HTR-8/SVneo (cell line): ENCODE results near the gene LRMDA.

ENCODE experiments used
- DNase-seq: peaks from one replicate; pipeline ENCODE4 v3.0.0; 2011; ENCODE audit warnings: low spot score, mixed read lengths; ENCODE audit not compliant: insufficient read length
- FAIRE-seq: peaks from 2 replicates; lab custom pipeline; 2011; peaks lifted over from hg19 to GRCh38; lab: Jason Lieb, UNC

LRMDA gene

DNA sequence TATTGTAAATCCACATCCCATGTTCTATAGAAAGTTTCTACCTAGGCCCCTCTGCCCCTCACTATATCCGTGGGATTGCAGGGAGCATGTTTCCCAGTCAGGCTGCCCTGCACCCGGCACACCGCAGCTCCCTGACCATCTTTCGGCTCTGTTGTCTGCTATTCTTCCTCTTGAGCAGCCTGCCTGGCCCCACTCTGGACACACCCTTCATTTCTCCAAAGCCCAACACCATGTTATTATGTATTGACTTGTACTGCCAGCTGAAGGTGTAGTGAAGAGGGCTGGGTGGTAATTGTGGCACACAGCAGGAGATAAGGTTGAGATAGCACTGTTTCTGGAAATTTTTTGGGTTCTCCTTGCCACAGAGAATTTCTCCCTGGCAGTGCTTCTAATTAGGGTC lies 9.8 kb downstream of the LRMDA start:
- no peak for FAIRE-seq

DNA sequence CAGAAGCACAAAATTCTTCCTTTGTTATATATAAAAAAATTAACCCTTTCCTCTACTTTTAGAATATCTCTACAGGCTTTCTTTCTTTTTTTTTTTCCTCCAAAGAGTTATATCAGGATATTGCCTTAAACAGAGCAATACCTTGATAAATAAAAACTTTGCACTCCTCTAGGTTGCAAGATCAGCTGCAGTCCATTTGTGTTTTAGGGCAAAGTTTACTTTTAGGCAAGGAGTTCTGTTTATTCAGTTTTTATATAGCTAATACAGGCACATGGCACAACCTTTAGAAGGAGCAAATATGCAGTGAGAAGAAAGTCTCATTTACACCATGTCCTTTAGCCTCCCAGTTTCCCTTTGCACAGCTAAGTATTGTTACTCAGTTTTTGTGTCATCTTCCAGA lies 10.3 kb downstream of the LRMDA start:
- FAIRE-seq = no peak
- DNase-seq = no peak

More for the DNA sequence above, 9.8 kb downstream of the LRMDA start:
- DNase-seq = no peak

DNA sequence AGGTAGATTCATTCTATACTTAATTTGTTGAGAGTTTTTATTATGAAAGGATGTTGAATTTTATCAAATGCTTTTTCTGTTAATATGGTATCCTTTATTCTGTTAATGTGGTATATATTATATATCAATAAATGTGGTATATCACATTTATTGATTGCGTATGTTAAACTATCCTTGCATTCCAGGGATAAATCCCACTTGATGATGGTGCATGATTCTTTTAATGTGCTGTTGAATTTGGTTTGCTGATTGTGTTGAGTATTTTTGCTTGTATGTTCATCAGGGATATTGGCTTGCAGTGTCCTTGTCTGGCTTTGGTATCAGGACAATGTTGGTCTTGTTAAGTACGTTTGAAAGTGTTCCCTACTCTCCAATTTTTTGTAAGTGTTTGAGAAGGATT lies 11.9 kb downstream of the LRMDA start:
- FAIRE-seq = no peak
- no peak for DNase-seq

DNA sequence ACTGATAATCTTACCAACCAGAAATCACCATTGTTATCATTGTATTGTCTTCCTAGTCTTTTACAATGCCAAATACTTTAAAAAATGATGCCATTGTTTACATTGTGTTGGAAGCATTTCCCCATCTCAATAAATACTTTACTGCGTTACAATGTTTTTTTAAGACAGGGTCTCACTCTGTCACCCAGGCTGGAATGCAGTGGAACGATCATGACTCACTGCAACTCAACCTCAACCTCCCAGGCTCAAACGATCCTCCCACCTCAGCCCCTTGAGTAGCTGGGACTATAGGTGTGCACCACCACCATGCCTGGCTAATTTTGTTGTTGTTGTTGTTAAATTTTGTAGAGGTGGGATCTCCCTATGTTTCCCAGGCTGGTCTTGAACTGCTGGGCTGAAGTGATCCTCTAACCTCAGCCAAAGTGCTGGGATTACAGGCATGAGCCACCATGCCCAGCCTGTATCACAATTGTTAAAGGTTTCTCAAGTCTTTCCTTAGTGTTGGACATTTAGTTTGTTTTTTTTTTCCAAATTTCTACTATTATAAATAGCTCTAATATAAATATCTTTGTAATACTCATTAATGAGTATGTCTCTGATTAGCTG lies 13.5 kb downstream of the LRMDA start:
- DNase-seq (no peak), FAIRE-seq (peak; percentile 57)

DNA sequence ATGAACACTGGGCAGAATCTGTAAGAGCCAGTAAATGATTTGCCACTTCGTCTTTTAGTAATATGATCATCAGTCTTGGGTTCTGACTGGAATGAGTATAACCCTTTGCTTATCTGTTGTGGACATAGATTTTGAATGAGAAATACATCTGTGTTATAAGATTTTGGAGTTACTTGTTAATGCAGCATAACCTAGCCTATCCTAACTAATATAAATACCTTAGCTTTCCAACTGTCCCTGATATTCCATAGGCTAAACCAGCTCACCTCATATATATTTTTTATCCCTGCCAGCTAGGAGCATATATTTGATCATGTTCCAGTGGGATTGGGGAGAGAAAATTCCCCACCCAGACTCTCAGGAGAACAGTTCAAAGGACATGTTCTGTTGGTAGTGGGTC lies 15.1 kb downstream of the LRMDA start:
- FAIRE-seq = no peak

DNA sequence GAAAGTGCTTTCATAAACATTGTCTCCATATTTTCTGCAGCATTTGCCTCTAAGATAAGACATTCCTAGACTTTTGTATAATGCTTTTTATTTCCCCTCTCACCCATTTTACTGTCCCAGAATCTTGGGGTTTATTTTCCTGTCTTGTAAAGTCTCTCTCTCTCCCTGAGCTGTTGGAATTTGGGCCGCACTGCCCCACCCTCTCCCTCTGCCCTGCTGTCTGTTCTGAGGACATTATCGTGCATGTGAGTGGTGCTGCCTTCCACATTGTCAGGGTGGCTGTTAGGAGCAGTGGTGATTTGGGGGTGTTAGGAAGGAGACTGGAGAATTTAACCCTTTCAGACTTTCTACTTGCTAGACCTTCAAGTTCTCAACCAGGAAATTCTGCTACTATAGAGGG lies 16.7 kb downstream of the LRMDA start:
- FAIRE-seq = no peak

More for the DNA sequence above, 15.1 kb downstream of the LRMDA start:
- no peak for DNase-seq

DNA sequence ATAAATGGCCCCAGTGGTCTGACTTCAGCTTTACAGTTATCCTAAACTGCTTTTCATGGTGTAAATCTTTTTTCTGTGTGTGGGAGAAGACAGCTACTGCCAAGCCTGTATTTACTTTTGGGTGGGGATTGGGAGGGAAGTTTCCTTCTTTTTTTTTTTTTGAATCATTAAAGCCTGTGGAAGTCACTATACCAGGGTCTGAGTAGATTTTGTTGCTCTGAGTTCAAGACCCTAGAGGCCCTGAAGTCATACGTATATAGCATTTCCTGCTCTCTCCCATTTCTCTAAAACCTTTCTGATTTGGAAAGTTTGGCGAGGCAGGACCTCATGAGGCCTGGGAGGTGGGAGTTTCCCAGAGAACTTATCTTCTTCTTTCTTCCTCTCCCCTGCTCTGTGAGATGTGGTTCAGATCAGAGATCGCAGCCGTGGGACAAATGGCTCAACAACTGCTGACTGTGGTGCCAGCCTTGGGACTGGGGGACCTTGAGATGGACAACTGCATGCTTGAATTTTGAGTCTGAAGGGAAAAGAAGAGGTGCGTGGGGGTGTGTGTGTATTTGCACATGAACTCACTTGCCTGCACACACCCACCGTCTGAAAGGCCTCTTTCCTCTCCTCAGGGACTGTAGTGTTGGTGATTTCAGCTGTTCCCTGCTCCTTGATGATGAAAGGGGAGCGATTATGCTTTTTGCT lies 18.1 kb downstream of the LRMDA start:
- no peak for DNase-seq
- no peak for FAIRE-seq

More for the DNA sequence above, 16.7 kb downstream of the LRMDA start:
- DNase-seq = no peak

DNA sequence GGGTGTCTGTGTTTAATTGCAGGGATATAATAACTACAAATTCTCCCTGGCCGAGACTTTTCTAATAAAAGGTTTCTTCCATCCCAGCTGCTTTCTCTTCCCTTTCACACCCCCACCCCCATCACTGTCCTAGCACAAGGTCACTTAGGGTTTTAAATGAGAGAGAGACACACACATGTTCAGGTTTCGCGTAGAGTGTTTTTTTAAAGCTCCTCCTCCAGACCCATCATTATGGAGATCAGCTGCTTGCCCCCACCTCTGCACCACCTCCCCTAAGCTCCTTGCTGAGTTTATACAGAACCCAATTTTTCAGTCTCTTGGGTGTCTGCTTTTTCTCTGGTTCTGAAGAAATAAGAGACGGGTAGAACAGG lies 18.6 kb downstream of the LRMDA start:
- FAIRE-seq (no peak), DNase-seq (no peak)

DNA sequence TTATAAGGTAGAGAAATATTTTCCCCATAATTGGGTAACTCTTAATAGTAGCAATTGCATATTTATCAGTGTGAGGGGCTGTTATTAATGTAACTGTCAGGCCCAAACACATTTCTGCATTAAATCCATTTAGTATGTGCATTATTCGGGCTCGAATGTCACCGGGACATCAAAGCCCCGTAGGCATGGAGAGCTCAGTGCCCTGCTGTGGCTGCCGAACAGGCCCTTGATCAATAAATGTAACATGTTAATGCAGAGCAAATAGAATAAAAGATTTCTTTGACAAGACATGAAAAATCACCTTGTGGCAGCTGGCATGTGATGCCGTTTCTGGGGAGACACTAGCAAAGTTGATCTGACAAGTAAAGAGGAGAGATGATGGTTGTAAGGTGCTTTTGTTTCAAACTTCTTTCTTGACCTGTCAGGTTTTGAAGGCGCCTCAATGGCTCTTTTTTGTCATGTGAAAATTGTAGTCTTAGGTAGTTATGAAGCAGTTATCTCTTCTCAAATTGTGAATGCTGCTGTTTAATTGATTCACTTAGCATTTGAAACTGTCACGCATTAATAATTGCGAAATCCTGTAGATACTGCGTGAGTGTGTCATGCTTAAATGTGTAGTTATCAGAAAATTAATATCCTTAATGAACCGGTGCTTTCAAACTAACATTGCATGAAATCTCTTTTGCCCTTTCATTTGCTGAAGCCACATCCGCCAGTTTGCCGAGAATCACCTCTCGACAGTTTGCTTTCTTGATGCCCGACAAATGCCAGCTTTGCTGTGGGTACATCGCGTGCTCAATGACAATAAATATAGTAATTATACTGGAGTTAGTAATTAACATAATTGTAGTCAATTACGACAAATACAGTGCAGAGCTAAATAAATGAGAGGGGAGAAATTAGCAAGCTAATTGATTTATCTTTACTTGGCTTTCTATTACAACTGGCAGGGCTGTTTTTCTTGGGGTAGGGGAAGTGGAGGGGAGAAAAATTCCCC lies 19.5 kb downstream of the LRMDA start:
- no peak for FAIRE-seq
- DNase-seq = no peak

DNA sequence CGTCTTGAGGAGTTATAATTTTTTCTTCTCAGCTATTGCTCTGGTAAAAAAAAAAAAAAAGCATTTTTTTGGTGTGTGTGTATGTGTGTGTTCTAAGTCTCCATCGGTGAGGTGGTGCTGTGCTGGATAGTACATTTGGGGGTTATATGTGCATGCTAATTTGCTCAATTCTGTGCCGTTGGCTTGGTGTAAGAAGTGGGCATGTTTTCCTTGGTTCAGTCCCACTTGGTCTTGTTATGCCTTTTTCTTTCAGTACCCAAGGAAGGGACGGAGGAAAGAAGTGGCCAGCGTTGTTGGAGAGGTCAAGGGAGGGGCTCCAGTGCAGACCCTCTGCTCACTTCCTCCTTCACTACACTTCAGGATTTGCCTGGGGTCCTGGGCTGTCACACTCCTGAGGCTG lies 20.4 kb downstream of the LRMDA start:
- no peak for DNase-seq
- FAIRE-seq = no peak

DNA sequence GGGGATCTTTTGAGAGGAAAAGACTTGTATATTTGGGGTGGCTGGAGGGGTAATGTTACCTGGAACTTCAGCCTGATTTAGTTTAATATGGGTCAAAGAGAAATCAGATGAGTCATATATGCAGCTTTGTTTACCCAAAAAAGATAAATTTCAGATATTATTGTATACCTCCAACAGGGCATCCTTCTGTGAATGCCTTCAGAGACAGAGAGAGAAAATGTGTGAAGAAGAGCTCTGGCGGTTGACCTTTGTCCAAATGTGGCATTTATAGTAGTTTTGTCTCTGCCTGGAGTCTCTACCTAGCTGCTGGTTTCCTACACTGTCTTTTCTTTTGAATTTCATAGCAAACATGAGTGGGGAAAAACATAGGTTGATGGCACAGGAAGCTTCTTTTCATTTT lies 21.6 kb downstream of the LRMDA start:
- DNase-seq (no peak), FAIRE-seq (no peak)

DNA sequence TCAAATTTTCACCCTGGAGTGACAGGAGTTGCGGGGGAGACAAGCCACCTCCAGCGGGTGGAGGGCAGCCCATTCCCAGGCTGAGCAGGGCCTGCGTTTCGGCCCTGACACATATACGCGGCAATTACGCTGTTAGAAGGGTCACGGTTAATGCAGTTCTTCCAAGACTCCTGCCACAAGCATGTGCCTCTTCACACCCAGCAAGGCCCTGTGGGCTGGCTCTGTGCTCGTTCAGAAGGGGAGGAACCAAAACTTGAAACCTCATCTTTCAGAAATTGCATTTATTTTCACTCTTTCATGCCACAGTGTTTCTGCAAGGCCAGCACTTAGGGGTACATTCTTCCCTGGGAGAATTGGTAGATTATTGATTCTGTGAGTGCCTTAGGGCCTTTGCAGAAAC lies 24.7 kb downstream of the LRMDA start:
- DNase-seq (no peak), FAIRE-seq (no peak)

DNA sequence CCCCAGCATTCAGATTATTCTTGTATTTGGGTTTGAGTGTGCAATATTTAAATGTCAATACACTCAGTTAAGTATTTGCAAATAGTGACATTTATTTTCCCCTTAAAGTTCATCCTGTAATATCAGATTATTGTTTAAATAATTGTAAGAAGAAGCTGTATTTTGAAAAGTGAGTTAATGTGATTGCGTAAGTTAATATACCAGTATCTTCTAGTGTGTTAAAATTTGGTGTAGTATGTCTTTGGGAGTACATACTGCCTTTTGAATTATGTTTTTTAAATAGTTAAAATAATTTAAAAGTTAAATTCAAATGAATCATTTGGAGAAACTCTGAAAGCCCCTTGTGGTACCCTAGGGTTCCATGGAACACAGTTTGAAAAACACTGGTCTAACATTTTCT lies 28.6 kb downstream of the LRMDA start:
- no peak for FAIRE-seq
- DNase-seq = no peak

DNA sequence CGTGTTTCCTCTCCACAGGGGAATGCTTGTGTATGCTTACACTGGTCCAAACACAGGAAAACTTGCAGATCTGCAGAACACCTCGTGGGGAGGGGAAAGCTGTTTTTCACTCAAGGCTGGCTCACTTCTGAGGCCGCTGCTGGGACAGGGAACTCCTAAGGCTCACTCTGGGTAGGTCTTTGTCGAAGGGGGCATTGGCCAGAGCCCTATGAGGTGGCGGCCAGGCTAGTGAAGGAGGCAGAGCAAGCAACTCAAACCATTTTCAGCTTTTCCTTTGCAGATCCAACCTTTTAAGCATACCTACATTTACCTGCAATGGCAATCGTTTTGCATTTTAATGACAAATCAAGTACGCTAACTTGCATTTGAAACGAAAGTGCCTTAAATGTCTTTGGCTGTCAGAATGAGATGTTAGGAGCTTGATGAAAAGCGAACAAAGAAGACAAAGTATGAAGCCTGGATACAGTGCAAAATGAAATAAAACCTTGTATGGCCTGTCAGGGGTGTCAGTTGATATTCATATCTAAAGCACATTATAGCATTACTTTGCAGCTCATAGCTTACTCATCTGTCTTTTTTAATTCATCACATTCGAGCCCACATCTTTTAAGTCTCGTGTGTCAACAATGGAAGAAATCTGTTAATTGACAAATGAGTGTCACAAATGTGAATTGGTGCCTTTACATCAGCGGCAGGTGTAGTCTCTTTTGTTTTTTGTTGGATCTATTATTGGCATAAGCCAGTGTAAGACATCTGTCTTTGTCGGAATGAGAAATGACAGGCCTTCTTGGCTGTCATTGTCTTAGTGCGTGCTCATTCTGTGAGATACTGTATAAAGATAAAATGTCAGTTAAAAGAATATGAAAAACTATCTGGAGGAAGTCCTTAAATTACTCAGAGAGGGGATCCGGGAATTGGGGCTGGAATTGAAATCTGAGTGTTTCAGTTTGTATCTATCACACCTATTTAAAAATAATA lies 30.5 kb downstream of the LRMDA start:
- DNase-seq (no peak), FAIRE-seq (no peak)

DNA sequence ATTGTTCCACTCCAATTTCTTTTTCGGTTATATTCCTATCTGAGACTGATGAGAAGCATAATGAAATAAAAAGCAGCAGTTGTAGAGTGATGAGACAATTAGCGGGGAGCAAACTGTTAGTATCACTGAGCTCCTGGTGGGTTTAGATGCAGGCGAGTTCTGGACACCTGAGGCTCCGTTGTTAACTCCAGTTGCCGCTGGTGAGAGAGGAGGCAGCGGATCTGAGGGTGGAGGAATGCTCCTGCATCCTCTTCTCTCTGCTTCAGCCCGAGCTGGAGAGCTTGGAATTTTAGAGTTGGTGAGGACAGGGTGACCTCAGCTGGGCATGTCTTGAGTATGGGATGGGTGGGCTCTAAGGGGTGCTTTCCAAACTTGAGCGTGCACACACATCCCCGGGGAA lies 31.4 kb downstream of the LRMDA start:
- FAIRE-seq (no peak), DNase-seq (no peak)

DNA sequence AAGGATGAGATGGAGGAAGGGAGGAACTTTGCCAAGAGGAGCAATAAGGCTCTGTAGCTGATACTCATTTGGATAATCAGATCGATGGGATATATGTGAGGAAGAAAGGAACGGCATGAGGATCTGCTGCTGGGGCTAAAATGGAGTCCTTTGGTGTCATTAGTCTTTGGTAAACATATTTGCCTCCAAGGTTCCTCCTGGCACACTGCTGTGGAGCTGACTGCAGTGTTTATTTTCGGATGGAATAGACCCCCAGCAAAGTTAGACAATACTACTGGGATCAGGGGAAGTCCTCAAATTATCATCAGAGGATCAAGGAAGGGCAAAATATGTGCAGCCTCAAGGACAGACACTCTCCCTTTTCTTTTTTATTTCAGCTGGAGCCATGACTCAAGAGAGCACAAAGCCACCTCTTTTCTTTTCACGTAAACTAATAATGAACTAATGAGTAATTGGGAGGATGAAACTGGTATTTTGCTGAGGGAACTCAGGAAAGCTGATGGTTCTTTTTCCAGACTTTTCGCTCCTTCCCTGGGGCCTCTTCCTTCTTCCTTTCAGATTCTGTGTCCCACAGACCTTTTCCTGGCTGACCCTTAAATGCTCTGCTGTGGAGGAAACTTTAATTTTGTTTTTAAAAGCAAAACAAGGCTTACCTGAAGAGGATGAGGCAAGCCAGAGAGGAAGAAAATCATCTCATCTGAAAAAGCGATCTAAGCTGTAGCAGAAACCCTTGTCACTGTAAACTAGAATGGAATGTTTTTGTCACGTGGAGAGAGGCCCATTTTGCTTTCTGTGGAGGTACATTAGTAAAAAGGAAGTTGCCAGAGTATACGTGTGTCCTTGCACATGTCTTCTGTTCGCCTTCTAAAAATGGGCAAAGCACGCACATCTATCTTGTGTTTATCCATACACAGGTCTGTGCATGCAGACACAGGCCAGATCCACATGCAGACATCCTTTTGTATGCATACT lies 33.3 kb downstream of the LRMDA start:
- no peak for DNase-seq
- no peak for FAIRE-seq

DNA sequence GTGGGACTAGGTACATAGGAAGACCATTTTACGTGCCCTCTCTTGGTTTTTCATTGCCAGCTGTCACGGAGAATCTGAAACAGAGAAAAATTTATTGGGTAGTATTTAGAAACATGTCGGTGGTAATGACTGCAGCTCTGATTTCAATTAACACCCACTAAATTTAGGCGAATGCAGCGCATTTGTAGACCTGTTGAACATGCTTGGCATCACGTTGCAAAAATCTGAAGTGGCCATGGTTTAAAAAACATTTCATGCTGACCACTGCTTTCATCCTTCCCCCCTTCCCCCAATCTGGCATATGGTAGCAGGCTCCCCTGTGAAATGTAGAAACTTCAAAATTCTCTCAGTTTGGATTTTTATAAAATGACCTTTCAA lies 34.0 kb downstream of the LRMDA start:
- DNase-seq (no peak), FAIRE-seq (no peak)

DNA sequence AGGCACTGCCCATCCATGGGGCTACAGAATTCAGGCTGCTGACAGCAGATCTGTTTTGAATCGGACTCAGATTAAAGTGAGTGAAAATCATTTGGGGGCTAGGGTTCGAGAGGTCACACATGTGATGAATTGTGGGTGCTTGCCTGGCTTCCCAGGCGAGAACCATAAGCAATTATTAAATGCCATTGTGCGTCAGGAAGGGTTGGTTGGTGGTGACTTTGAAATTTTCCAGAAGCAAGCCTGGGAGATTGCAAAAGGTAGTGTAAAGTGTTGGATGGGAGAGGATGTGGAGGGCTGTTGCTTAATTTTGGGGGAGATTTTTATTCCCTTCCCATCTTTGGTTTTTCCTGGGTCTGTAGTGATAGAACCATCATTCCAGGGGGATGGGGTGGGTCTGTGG lies 34.6 kb downstream of the LRMDA start:
- no peak for DNase-seq
- no peak for FAIRE-seq

DNA sequence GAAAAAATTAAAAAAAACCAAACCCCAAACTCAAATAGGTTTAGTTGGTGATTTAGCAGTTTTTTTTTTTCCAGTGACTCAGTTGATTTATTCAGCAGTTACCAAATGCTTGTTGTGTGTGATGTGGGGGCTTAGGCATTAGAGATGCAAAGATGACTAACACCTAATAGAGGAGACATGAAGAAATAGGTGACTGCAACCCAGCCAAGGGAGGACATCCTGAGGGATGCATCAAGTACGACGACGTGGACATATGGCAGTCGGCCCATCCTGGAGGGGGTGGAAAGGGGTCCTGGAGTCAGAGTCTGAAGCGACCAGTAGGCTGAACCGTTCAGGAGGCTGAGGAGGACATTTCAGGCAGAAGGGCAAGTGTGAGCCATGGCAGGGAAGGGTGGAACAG lies 35.5 kb downstream of the LRMDA start:
- FAIRE-seq (no peak), DNase-seq (peak; percentile 23)
